ENCODE results near the gene LLCFC1. TPM values are rescaled to one million over a fixed set of nuclear protein-coding genes. Genes with fewer than 3 reads are reported as not detected.

LLCFC1 gene
- polyA plus RNA-seq, 1 donor from 2014 or later, result not detected

- no peaks in the 10 kb centered on the region for H3K9me2 ChIP-seq (ENCODE audit: insufficient read depth, low read length)
- H3K36me3 ChIP-seq (ENCODE audit: insufficient read depth, low read length), result no peaks in the 10 kb centered on the region
- no peak overlapping the region for H3K4me3 ChIP-seq (ENCODE audit: low read length)
- H3K27me3 ChIP-seq (ENCODE audit: insufficient read depth, low read depth, low read length), result no peaks in the 10 kb centered on the region
- no peak overlapping the region for H2AFZ ChIP-seq (ENCODE audit: low read depth, low read length)
- no peak overlapping the region for H3K27ac ChIP-seq (ENCODE audit: low read length)
- no peak overlapping the region for H3K4me2 ChIP-seq (ENCODE audit: low read length)
- H3F3A ChIP-seq (ENCODE audit: insufficient read depth, low read length, poor library complexity, severe bottlenecking), result no peaks in the 10 kb centered on the region
- H3K9ac ChIP-seq (ENCODE audit: low read length), result no peak overlapping the region
- TF ChIP-seq SMC3 (conservative IDR thresholded peaks at IDR 0.05; ENCODE audit: poor library complexity) (no peak), MXI1 (conservative IDR thresholded peaks at IDR 0.05; ENCODE audit: poor library complexity, severe bottlenecking) (no peak), REST (IDR thresholded peaks at IDR 0.05; ENCODE audit: borderline replicate concordance) (no peak), EZH2 (IDR thresholded peaks at IDR 0.05; ENCODE audit: borderline replicate concordance, insufficient read depth, low read length, poor library complexity, severe bottlenecking) (no peak)
- H4K20me1 ChIP-seq (ENCODE audit: insufficient read depth), result no peaks in the 10 kb centered on the region
- H3K79me2 ChIP-seq (replicated peaks; ENCODE audit: insufficient read depth, low read length), result no peaks in the 10 kb centered on the region
- no peaks in the 10 kb centered on the region for H3K9me3 ChIP-seq (ENCODE audit: low read length)
Observed at GRCh38 chr7:142950235-142950634, 11.0 kb downstream of the LLCFC1 start.

GRCh38 chr7:142954680-142955268 lies 15.5 kb downstream of the LLCFC1 start:
- Histone ChIP-seq H3K27me3 (ENCODE audit: insufficient read depth, low read depth, low read length) (no peaks in the 10 kb centered on the region), H3K27ac (ENCODE audit: low read length) (no peak overlapping the region), H3K9me3 (ENCODE audit: low read length) (no peaks in the 10 kb centered on the region), H3F3A (ENCODE audit: insufficient read depth, low read length, poor library complexity, severe bottlenecking) (no peaks in the 10 kb centered on the region), H3K36me3 (ENCODE audit: insufficient read depth, low read length) (no peaks in the 10 kb centered on the region), H3K4me2 (ENCODE audit: low read length) (no peak overlapping the region), H3K4me3 (ENCODE audit: low read length) (no peak overlapping the region), H3K9ac (ENCODE audit: low read length) (no peak overlapping the region), H3K9me2 (ENCODE audit: insufficient read depth, low read length) (no peaks in the 10 kb centered on the region), H2AFZ (ENCODE audit: low read depth, low read length) (no peak overlapping the region), H3K79me2 (replicated peaks; ENCODE audit: insufficient read depth, low read length) (no peaks in the 10 kb centered on the region), H4K20me1 (ENCODE audit: insufficient read depth) (no peaks in the 10 kb centered on the region)
- TF ChIP-seq EP300 (conservative IDR thresholded peaks at IDR 0.05; ENCODE audit: poor library complexity, severe bottlenecking), result no peak
- no peak for TF ChIP-seq TAF1 (IDR thresholded peaks at IDR 0.05; ENCODE audit: low read depth)
- TF ChIP-seq RAD21 (conservative IDR thresholded peaks at IDR 0.05), result no peak
- TF ChIP-seq MXI1 (conservative IDR thresholded peaks at IDR 0.05; ENCODE audit: poor library complexity, severe bottlenecking), result no peak
- no peak for TF ChIP-seq REST (IDR thresholded peaks at IDR 0.05; ENCODE audit: borderline replicate concordance)
